Colonic mucosa (tissue), 4 donors: ENCODE results near the gene SLC4A1. TPM values are rescaled to one million over a fixed set of nuclear protein-coding genes. Genes with fewer than 3 reads are reported as not detected.

ENCODE experiments used
- DNase-seq: peaks from one replicate; pipeline ENCODE4 v3.0.0-alpha.2; 2020
- H3K27ac ChIP-seq: fragments of 200-600 bp; one replicate; pipeline ENCODE4 v1.8.0; 2021
- H3K27me3 ChIP-seq: fragments of 200-600 bp; one replicate; pipeline ENCODE4 v1.8.0; 2021
- H3K36me3 ChIP-seq: fragments of 200-600 bp; one replicate; pipeline ENCODE4 v1.8.0; 2021
- H3K4me1 ChIP-seq: fragments of 200-600 bp; one replicate; pipeline ENCODE4 v1.8.0; 2021; ENCODE audit warnings: mild to moderate bottlenecking
- H3K4me3 ChIP-seq: fragments of 200-600 bp; one replicate; pipeline ENCODE4 v1.8.0; 2021
- H3K9ac ChIP-seq, 2 donors: one replicate each; pipeline ENCODE4 v1.7.0; 2013; ENCODE audit warnings: control low read depth in 2 of 2, low read depth in 2 of 2, low read length in 2 of 2
- H3K9me3 ChIP-seq: fragments of 200-600 bp; one replicate; pipeline ENCODE4 v1.8.0; 2021
- intact Hi-C: fragments of 100-400 bp; cut with DNase I; formaldehyde crosslinking; loops from one replicate; pipeline ENCODE4 v1.14.1; 2022
- total RNA-seq, 2 donors: library from RNA; stranded (reverse); fragmentation: NEBNext Ultra II Directional in 1 of 2; extraction: Animal tissue kit (Norgen Biotek cat#: 25700) in 1 of 2; gene quantifications; one replicate each; pipeline ENCODE4 v1.2.1, GENCODE V29; 2021
- TF ChIP-seq, protein P1 (sequence below): fragments of 200-600 bp; IDR thresholded peaks from one replicate; pipeline ENCODE4 v1.8.0; 2022; ENCODE audit warnings: antibody characterized with exemption, mild to moderate bottlenecking
- donor health status: healthy.
- donor health status: DM: no; HTN: no; CAD: no.
- donor health status: DM: no; HTN: no; CAD: no.

SLC4A1 gene
- total RNA-seq, 2 donors from 2014 or later, result 0.27 TPM; not detected in 1

GRCh38 chr17:44256671-44257070 is 11.3 kb downstream of the SLC4A1 start:
- TF ChIP-seq, protein P1, sequence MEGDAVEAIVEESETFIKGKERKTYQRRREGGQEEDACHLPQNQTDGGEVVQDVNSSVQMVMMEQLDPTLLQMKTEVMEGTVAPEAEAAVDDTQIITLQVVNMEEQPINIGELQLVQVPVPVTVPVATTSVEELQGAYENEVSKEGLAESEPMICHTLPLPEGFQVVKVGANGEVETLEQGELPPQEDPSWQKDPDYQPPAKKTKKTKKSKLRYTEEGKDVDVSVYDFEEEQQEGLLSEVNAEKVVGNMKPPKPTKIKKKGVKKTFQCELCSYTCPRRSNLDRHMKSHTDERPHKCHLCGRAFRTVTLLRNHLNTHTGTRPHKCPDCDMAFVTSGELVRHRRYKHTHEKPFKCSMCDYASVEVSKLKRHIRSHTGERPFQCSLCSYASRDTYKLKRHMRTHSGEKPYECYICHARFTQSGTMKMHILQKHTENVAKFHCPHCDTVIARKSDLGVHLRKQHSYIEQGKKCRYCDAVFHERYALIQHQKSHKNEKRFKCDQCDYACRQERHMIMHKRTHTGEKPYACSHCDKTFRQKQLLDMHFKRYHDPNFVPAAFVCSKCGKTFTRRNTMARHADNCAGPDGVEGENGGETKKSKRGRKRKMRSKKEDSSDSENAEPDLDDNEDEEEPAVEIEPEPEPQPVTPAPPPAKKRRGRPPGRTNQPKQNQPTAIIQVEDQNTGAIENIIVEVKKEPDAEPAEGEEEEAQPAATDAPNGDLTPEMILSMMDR, result no peak
- no peak overlapping the region for H3K27ac ChIP-seq
- no peaks in the 10 kb centered on the region for H3K4me1 ChIP-seq
- no peak for DNase-seq
- no peaks in the 10 kb centered on the region for H3K36me3 ChIP-seq
- H3K27me3 ChIP-seq, result no peaks in the 10 kb centered on the region
- no peak overlapping the region for H3K9ac ChIP-seq
- intact Hi-C loops, result no loop called here
- H3K9me3 ChIP-seq, result no peaks in the 10 kb centered on the region
- no peak overlapping the region for H3K4me3 ChIP-seq

GRCh38 chr17:44255915-44256314 is 12.0 kb downstream of the SLC4A1 start:
- intact Hi-C loops, result no loop called here
- H3K4me1 ChIP-seq, result no peaks in the 10 kb centered on the region
- no peak overlapping the region for H3K4me3 ChIP-seq
- H3K36me3 ChIP-seq, result no peaks in the 10 kb centered on the region
- H3K27me3 ChIP-seq, result no peaks in the 10 kb centered on the region
- TF ChIP-seq, protein P1, result no peak
- no peak overlapping the region for H3K9ac ChIP-seq
- no peak overlapping the region for H3K27ac ChIP-seq
- DNase-seq, result no peak
- no peaks in the 10 kb centered on the region for H3K9me3 ChIP-seq

DNA sequence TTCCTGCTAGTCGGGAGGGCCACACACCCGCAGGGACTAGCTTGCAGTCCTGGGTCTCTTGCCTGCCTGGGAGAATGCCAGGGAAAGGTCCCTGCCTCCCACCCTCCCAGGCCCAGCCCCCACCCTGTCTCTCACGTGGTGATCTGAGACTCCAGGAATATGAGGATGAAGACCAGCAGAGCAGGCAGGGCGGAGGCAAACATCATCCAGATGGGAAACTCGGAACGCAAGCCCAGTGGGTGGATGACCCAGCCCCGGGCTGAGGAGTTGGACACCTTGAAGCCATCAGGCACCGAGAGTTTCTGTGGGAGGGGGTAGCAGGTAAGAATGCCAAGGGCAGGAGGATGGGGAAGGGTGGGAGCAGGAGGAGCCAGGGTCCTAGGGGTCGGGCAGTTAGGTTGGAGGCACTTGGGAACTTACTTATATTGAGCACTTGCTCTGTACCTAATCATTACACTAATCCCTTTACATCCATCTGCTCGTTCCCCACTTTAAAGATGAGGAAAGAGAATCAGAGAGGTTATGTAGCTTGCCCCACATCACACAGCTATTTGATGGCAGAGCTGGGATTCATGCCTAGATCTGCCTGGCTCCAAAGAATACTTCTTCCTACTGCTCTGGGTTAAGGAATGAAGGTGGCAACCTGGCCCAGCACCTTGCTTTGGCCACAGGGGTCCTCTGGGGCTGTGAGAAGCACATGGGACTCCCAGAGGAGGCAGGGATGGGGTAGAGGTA is 13.4 kb downstream of the SLC4A1 start:
- Histone ChIP-seq H3K27me3 (no peaks in the 10 kb centered on the region), H3K4me3 (no peak overlapping the region), H3K27ac (no peak overlapping the region), H3K9ac (no peak overlapping the region), H3K9me3 (no peaks in the 10 kb centered on the region), H3K36me3 (no peaks in the 10 kb centered on the region), H3K4me1 (no peaks in the 10 kb centered on the region)
- DNase-seq, result no peak
- TF ChIP-seq, protein P1, result no peak
- intact Hi-C loops, result no loop called here

GRCh38 chr17:44253006-44253405 is 14.9 kb downstream of the SLC4A1 start:
- DNase-seq, result no peak
- no peaks in the 10 kb centered on the region for H3K9me3 ChIP-seq
- TF ChIP-seq, protein P1, result no peak
- no peak overlapping the region for H3K27ac ChIP-seq
- intact Hi-C loops, result no loop called here
- H3K9ac ChIP-seq, result no peak overlapping the region
- H3K4me1 ChIP-seq, result no peaks in the 10 kb centered on the region
- H3K27me3 ChIP-seq, result no peaks in the 10 kb centered on the region
- H3K36me3 ChIP-seq, result no peaks in the 10 kb centered on the region
- H3K4me3 ChIP-seq, result no peak overlapping the region

GRCh38 chr17:44251062-44251461 is 16.9 kb downstream of the SLC4A1 start:
- TF ChIP-seq, protein P1, result no peak
- Histone ChIP-seq H3K36me3 (no peaks in the 10 kb centered on the region), H3K4me3 (no peak overlapping the region), H3K4me1 (no peaks in the 10 kb centered on the region), H3K9me3 (no peaks in the 10 kb centered on the region), H3K27ac (no peak overlapping the region), H3K9ac (no peak overlapping the region), H3K27me3 (no peaks in the 10 kb centered on the region)
- intact Hi-C loops, result no loop called here
- DNase-seq, result no peak
